Measurements from ENCODE around the gene ELL. TPM values are rescaled to one million over a fixed set of nuclear protein-coding genes. Genes with fewer than 3 reads are reported as not detected.

ELL gene
- total RNA-seq, 1 donor = 10.9 TPM

DNA sequence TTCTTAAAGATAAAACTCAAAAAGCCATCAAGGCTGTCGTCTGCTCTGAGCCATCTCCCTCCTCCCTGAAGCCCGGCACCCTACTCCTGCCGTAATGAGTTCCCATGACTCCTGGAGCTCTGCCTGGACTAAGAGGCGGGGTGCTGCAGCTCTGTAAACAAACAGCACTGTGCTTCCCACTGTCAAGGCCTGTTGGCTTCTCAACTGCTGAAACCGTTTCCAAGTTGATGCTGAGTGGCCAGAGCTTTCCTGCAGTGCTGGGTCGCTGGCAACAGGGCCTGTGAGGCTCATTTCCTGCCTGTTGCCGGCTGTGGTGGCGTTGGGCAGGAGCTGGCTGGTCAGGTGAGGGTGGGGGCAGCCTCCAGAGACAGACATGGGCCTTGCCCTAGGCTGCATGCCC, 57.2 kb downstream of the ELL start:
- H3K4me3 ChIP-seq (ENCODE audit: low read depth, low read length) = no peak overlapping the region
- DNase-seq (ENCODE audit: low read depth) = peak; percentile 95
- TF ChIP-seq CTCF (IDR thresholded peaks at IDR 0.05; ENCODE audit: insufficient read depth, low read length) = no peak

DNA sequence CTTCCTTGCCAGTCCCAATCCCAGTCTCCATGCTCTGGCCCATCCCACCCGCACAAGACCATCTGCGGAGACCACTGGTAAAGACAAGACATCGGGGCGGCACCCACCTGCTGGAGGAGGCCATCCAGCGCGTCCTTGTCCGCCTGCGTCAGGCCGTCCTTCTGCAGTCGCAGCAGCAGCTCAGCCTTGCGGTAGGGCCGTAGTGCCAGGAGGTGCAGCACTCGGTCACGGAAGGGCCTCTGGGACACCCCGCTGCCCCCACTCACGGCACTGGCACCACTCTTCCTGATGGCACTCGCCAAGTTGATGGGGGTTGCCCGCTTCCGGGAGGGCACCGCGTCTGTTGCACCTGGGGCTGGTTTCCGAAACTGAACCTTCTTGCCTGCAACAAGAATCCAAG, 60.4 kb downstream of the ELL start:
- TF ChIP-seq CTCF (IDR thresholded peaks at IDR 0.05; ENCODE audit: insufficient read depth, low read length) = no peak
- no peak overlapping the region for H3K4me3 ChIP-seq (ENCODE audit: low read depth, low read length)
- no peak for DNase-seq (ENCODE audit: low read depth)

GRCh38 chr19:18460900-18461299, 61.0 kb downstream of the ELL start:
- no peak overlapping the region for H3K4me3 ChIP-seq (ENCODE audit: low read depth, low read length)
- DNase-seq (ENCODE audit: low read depth) = no peak
- no peak for TF ChIP-seq CTCF (IDR thresholded peaks at IDR 0.05; ENCODE audit: insufficient read depth, low read length)

GRCh38 chr19:18457483-18458331, 64.2 kb downstream of the ELL start:
- no peak for DNase-seq (ENCODE audit: low read depth)

DNA sequence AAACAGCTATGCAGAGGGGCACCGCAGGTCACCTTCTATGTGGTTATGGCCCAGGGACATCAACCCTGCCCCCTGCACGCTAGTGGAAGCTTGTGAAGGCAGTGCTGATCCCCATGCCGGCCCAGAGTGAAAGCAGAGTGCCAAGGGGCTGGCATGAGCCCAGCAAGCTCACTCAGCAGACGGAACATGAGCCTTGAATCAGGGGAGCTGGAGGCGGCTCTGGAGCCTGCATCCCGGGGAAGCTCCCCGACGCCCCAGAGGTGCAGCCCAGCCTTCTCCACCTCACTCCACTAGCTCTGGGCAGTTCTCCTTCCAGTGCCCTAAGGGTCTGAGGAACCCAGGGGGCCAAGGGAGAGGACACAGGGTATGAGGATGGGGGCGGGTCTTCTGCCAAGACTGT, 64.9 kb downstream of the ELL start:
- peak; percentile 58 for DNase-seq (ENCODE audit: low read depth)
- TF ChIP-seq CTCF (IDR thresholded peaks at IDR 0.05; ENCODE audit: insufficient read depth, low read length) = no peak
- H3K4me3 ChIP-seq (ENCODE audit: low read depth, low read length) = no peak overlapping the region

More at GRCh38 chr19:18457483-18458331, 64.2 kb downstream of the ELL start:
- H3K4me3 ChIP-seq (ENCODE audit: low read depth, low read length) = no peak overlapping the region
- TF ChIP-seq CTCF (IDR thresholded peaks at IDR 0.05; ENCODE audit: insufficient read depth, low read length) = no peak

DNA sequence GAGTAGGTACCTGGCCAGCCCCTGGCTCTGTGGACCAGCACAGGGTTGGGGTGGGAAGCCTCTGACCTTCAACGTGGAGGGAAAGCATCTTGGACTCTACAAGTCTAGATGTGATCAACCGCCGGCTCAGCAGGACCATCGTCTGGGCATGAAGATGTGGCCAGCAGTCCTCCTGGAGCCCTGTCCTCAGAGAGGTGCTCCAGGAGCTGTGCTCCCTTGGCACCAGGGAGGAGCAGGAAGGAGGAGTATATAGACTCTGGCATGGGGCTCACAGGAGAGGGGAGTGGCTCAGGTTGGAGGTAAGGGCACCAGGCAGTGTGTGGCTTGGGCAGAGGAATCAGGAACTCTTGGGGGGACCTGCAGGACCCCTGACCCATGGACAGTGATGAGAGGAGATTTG, 65.6 kb downstream of the ELL start:
- no peak for TF ChIP-seq CTCF (IDR thresholded peaks at IDR 0.05; ENCODE audit: insufficient read depth, low read length)
- no peak overlapping the region for H3K4me3 ChIP-seq (ENCODE audit: low read depth, low read length)
- no peak for DNase-seq (ENCODE audit: low read depth)
